D721Med (cell line): ENCODE measurements around the gene DAP3.
"Not testable (repeated sequence)": the region's sequence is repeated elsewhere in the genome, so short reads cannot be mapped to it uniquely, and the experiment has no call there.

Experiments
- DNase-seq: peaks from one replicate; pipeline ENCODE4 v3.0.0; 2011; ENCODE audit warnings: low spot score; ENCODE audit not compliant: insufficient read length
- FAIRE-seq: peaks from 2 replicates; lab custom pipeline; 2011; peaks lifted over from hg19 to GRCh38; lab: Jason Lieb, UNC
- TF ChIP-seq, protein P1 (sequence below): IDR thresholded peaks from 2 replicates; pipeline ENCODE4 v1.5.1; 2012; ENCODE audit warnings: mild to moderate bottlenecking, control low read depth; ENCODE audit not compliant: insufficient read depth; ENCODE audit errors: missing control alignments

DAP3 gene

GRCh38 chr1:155698382-155699038, 9.6 kb downstream of the DAP3 start:
- no peak for DNase-seq
- no peak for FAIRE-seq

DNA sequence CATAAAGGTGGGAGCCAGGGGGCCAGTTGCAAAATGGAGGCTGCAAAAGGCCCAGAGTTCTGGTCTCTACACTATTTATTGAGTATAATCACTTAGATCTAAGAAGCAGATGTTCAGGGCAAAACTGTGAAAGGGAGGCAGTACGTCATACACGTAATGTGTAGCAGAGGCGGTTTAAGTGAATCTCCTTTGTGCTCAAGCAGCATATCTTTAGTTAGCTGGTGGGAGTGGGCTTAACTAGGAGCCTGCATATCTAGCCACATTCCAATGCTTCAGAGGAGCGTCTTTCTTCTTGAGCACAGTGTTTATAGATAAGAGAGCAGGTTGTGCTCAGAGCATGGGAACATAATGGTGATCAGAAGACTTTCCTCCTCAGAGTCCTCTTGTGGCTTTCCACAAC, 10.2 kb downstream of the DAP3 start:
- not testable (repeated sequence) for DNase-seq, FAIRE-seq

More at GRCh38 chr1:155698382-155699038, 9.6 kb downstream of the DAP3 start:
- TF ChIP-seq, protein P1, sequence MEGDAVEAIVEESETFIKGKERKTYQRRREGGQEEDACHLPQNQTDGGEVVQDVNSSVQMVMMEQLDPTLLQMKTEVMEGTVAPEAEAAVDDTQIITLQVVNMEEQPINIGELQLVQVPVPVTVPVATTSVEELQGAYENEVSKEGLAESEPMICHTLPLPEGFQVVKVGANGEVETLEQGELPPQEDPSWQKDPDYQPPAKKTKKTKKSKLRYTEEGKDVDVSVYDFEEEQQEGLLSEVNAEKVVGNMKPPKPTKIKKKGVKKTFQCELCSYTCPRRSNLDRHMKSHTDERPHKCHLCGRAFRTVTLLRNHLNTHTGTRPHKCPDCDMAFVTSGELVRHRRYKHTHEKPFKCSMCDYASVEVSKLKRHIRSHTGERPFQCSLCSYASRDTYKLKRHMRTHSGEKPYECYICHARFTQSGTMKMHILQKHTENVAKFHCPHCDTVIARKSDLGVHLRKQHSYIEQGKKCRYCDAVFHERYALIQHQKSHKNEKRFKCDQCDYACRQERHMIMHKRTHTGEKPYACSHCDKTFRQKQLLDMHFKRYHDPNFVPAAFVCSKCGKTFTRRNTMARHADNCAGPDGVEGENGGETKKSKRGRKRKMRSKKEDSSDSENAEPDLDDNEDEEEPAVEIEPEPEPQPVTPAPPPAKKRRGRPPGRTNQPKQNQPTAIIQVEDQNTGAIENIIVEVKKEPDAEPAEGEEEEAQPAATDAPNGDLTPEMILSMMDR: no peak

- FAIRE-seq: peak; percentile 68
- DNase-seq: not testable (repeated sequence)
Observed at GRCh38 chr1:155701675-155702074, 12.8 kb downstream of the DAP3 start.

- TF ChIP-seq, protein P1: no peak
- FAIRE-seq (no peak), DNase-seq (no peak)
Observed at GRCh38 chr1:155703216-155703615, 14.3 kb downstream of the DAP3 start.

- FAIRE-seq, DNase-seq: not testable (repeated sequence)
Observed at GRCh38 chr1:155704414-155704813, 15.5 kb downstream of the DAP3 start.

DNA sequence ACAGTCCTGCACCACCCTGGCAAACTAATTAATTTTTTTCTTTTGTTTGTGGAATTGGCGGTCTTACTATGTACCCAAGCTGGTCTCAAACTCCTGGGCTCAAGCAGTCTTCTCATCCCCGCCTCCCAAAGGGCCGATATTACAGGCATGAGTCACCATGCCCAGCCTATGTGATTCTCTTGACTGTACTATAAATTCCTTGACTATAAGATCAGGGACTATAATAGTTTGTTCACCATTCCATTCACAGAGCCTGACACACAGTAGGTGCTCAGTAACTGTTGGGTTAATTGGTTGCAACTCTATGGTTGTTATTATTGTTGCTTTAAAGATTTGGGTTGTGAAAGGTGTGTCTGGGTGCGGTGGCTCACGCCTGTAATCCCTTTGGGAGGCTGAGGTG, 17.2 kb downstream of the DAP3 start:
- DNase-seq (no peak), FAIRE-seq (no peak)
- TF ChIP-seq, protein P1: no peak

GRCh38 chr1:155709391-155709790, 20.5 kb downstream of the DAP3 start:
- TF ChIP-seq, protein P1: no peak
- no peak for FAIRE-seq
- no peak for DNase-seq

- DNase-seq, FAIRE-seq: not testable (repeated sequence)
Observed at GRCh38 chr1:155711457-155711856, 22.6 kb downstream of the DAP3 start.

GRCh38 chr1:155712636-155713035, 23.7 kb downstream of the DAP3 start:
- peak; percentile 29 for FAIRE-seq
- TF ChIP-seq, protein P1: peak; percentile 32
- not testable (repeated sequence) for DNase-seq
